ENCODE measurements around the gene WDR18. TPM values are rescaled to one million over a fixed set of nuclear protein-coding genes. Genes with fewer than 3 reads are reported as not detected.

WDR18 gene
- total and polyA plus RNA-seq, 2 of the 8 experiments (the other 6 are each of a cell fraction or from before 2014, with no cell fraction given): 87.7 to 177 TPM

DNA sequence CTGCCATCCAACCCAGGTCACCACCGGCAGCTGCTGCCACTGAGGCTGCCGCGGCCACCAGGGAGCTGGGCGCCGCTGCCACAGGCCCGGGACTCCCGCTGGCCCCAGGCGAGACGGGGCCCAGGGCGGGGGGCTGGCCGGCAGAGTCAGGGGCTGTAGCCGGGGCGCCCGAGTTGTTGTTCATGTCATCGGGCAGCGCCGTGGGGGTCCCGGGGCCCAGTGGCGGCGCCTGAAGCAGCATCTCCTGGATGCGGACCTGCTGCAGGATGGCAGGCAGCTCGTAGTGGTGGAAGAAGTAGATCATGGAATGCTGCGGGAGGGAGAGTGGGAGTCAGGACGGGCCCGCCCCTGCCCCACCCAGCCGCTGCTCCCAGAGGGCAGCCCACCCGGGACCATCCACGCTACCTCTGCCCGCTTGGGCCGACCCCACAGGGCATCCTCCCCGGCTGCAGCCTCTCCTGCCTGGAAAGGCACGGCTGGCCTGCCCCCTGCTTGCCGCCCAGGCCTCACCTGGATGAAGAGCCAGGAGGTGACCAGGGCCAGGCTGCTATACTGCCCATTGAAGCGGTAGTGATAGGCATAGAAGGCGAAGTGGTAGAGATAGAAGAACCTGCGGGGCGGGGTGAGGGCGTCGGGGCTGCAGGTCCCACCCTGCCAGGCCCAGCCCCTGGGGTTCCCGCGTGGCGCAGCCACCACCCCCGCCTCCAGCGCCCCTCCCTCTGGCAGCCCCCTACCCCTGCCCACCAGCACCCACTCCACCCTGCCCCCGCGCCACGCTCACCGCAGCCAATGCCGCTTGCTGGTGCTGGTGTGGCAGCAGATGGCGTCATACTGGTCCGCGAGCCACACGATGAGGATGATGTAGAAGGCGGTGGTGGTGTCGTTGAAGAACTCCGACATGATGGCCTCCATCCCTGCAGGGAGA, 26.7 kb downstream of the WDR18 start:
- H3K27me3 ChIP-seq (replicated peaks in 1 of 4; ENCODE audit: control insufficient read depth in 3 of 4, extremely low read depth in 1 of 4, insufficient read depth in 3 of 4, low read length in 3 of 4): no peaks in the 10 kb centered on the region
- H2BK15ac ChIP-seq (ENCODE audit: low read length): no peak overlapping the region
- DNase-seq (ENCODE audit: low read depth in 1 of 2, low spot score in 2 of 2): no peak
- H3K4me2 ChIP-seq (ENCODE audit: insufficient read depth in 1 of 2, low read depth in 2 of 2, low read length in 2 of 2): no peak overlapping the region
- H3K4ac ChIP-seq (replicated peaks; ENCODE audit: insufficient read length, low read depth, low read length): no peak overlapping the region
- no peak overlapping the region for H2BK5ac ChIP-seq (ENCODE audit: low read depth, low read length)
- H2AK5ac ChIP-seq (ENCODE audit: low read depth, low read length): no peak overlapping the region
- H3K14ac ChIP-seq (ENCODE audit: insufficient read length): no peak overlapping the region
- H3K36me3 ChIP-seq (ENCODE audit: control insufficient read depth in 2 of 4, insufficient read depth in 4 of 4, low read length in 3 of 4): peaks cover 8 to 56% (median 11%) of the 10 kb centered on the region in 4 experiments; a peak in 6 of 8 replicates
- peaks cover 0 to 5% (median 4%) of the 10 kb centered on the region in 4 experiments; a peak in 4 of 7 replicates for H3K4me1 ChIP-seq (replicated peaks in 1 of 4; ENCODE audit: control insufficient read depth in 3 of 4, insufficient read depth in 4 of 4, low read length in 3 of 4)
- no peak overlapping the region for H2AFZ ChIP-seq (ENCODE audit: low read length)
- H3K9ac ChIP-seq (replicated peaks in 1 of 4; ENCODE audit: extremely low read depth in 1 of 4, low read depth in 3 of 4, low read length in 3 of 4): no peak overlapping the region
- H3K4me3 ChIP-seq (ENCODE audit: extremely low read depth in 1 of 4, insufficient read depth in 2 of 4, low read depth in 3 of 4, low read length in 4 of 4): no peak overlapping the region
- no peak overlapping the region for H4K8ac ChIP-seq (ENCODE audit: extremely low read depth, insufficient read depth, low read length)
- H3K79me2 ChIP-seq (ENCODE audit: control insufficient read depth in 1 of 2, insufficient read depth in 2 of 2, low read length in 2 of 2): peaks cover 8 to 28% of the 10 kb centered on the region in 2 experiments; a peak in 3 of 4 replicates
- ChIA-PET CTCF (ENCODE audit: partially characterized antibody) (interaction anchor here (1.4 to 2.0 kb wide), 2 partner anchors 9 to 212 kb away, joined by 4 to 8 read pairs; partner anchors contain the start of gene TMEM259), POLR2A (ENCODE audit: partially characterized antibody) (interaction anchor here (1.5 to 7.7 kb wide), 4 partner anchors 15 to 76 kb away, joined by 3 to 81 read pairs (median 28); partner anchors contain the start of genes ABCA7 and CNN2)
- no peak overlapping the region for H4K91ac ChIP-seq (replicated peaks; ENCODE audit: insufficient read length, low read length)
- no peak overlapping the region for H2BK120ac ChIP-seq (replicated peaks; ENCODE audit: low read depth, low read length)
- H3K56ac ChIP-seq (replicated peaks; ENCODE audit: insufficient read length, low read depth, low read length): no peak overlapping the region
- no peak overlapping the region for H3K27ac ChIP-seq (ENCODE audit: low read depth, low read length)
- H3K9me3 ChIP-seq (ENCODE audit: insufficient read depth in 2 of 2, low read depth in 1 of 2, low read length in 1 of 2): no peaks in the 10 kb centered on the region
- WGBS, 2 experiments (ENCODE audit: extremely low coverage in 1 of 2, insufficient coverage in 1 of 2, insufficient read length in 1 of 2, insufficient replicate concordance in 2 of 2, low coverage in 1 of 2, low lambda C conversion rate in 2 of 2, missing lambda C conversion rate in 1 of 2): 92% methylated on average over 43 of the region's 56 CpGs; no CpG with 5 or more reads in 1 of the 2 experiments
- no peak overlapping the region for H3K23ac ChIP-seq (ENCODE audit: insufficient read length)
- H2BK12ac ChIP-seq (ENCODE audit: low read depth, low read length): no peak overlapping the region
- H4K5ac ChIP-seq (ENCODE audit: insufficient read length, low read depth, low read length): no peak overlapping the region
- H4K20me1 ChIP-seq (replicated peaks in 1 of 2; ENCODE audit: control insufficient read depth in 1 of 2, insufficient read depth in 2 of 2, low read length in 2 of 2): peaks cover 13 to 19% of the 10 kb centered on the region in 2 experiments
- no peaks in the 10 kb centered on the region for H3K23me2 ChIP-seq (ENCODE audit: low read depth, low read length)
- H3K18ac ChIP-seq (ENCODE audit: extremely low read depth, low read length): no peak overlapping the region
- H2BK20ac ChIP-seq (ENCODE audit: low read length): no peak overlapping the region
- TF ChIP-seq RAD21 (IDR thresholded peaks at IDR 0.05 in 1 of 2, conservative IDR thresholded peaks at IDR 0.05 in 1 of 2; ENCODE audit: low read depth in 2 of 2, low read length in 2 of 2) (no peak), CTBP2 (IDR thresholded peaks at IDR 0.05; ENCODE audit: borderline replicate concordance, insufficient read depth, insufficient read length, low read length) (no peak)
- H3K79me1 ChIP-seq (ENCODE audit: low read depth, low read length): 0 out of 2 replicates have a peak, but pooled peaks cover 6% of the 10 kb centered on the region
- FAIRE-seq: no peak

All from H1 (cell line).